Skeletal muscle tissue (tissue), 4 donors: ENCODE measurements around the gene TBL3. TPM values are rescaled to one million over a fixed set of nuclear protein-coding genes. Genes with fewer than 3 reads are reported as not detected.
"Not testable (repeated sequence)": the region's sequence is repeated elsewhere in the genome, so short reads cannot be mapped to it uniquely, and the experiment has no call there.

Source experiments
- H3K27ac ChIP-seq: one replicate; pipeline ENCODE4 v1.7.0; 2013; ENCODE audit warnings: mild to moderate bottlenecking, low read depth, low read length, inconsistent platforms
- H3K27me3 ChIP-seq, 3 donors: one replicate each; pipeline ENCODE4 v1.7.0; 2013; ENCODE audit warnings: low read length in 3 of 3; ENCODE audit not compliant: control insufficient read depth in 3 of 3, insufficient read depth in 3 of 3
- H3K36me3 ChIP-seq, 3 donors: one replicate each; pipeline ENCODE4 v1.7.0; 2013; ENCODE audit warnings: low read length in 3 of 3; ENCODE audit not compliant: control insufficient read depth in 3 of 3, insufficient read depth in 3 of 3
- H3K4me1 ChIP-seq, 3 donors: one replicate each; pipeline ENCODE4 v1.7.0; 2013; ENCODE audit warnings: low read length in 3 of 3, mild to moderate bottlenecking in 3 of 3; ENCODE audit not compliant: control insufficient read depth in 3 of 3, insufficient read depth in 3 of 3
- H3K4me3 ChIP-seq, 3 donors: one replicate each; pipeline ENCODE4 v1.7.0; 2013; ENCODE audit warnings: low read length in 3 of 3
- H3K9ac ChIP-seq, 3 donors: one replicate each; pipeline ENCODE4 v1.7.0; 2013; ENCODE audit warnings: low read length in 3 of 3, mild to moderate bottlenecking in 3 of 3, moderate library complexity in 2 of 3, low read depth in 1 of 3
- H3K9me3 ChIP-seq, 3 donors: one replicate each; pipeline ENCODE4 v1.7.0; 2013; ENCODE audit warnings: low read length in 3 of 3; ENCODE audit not compliant: control insufficient read depth in 3 of 3
- total RNA-seq: library from RNA; depleted of rRNA; stranded (reverse); fragments of >200 nt; gene quantifications from one replicate; pipeline ENCODE4 v1.2.3, GENCODE V29; 2014
- donor health status: Osteomylitis.

Gene TBL3
- total RNA-seq, 1 donor from 2014 or later: 18.8 TPM

DNA sequence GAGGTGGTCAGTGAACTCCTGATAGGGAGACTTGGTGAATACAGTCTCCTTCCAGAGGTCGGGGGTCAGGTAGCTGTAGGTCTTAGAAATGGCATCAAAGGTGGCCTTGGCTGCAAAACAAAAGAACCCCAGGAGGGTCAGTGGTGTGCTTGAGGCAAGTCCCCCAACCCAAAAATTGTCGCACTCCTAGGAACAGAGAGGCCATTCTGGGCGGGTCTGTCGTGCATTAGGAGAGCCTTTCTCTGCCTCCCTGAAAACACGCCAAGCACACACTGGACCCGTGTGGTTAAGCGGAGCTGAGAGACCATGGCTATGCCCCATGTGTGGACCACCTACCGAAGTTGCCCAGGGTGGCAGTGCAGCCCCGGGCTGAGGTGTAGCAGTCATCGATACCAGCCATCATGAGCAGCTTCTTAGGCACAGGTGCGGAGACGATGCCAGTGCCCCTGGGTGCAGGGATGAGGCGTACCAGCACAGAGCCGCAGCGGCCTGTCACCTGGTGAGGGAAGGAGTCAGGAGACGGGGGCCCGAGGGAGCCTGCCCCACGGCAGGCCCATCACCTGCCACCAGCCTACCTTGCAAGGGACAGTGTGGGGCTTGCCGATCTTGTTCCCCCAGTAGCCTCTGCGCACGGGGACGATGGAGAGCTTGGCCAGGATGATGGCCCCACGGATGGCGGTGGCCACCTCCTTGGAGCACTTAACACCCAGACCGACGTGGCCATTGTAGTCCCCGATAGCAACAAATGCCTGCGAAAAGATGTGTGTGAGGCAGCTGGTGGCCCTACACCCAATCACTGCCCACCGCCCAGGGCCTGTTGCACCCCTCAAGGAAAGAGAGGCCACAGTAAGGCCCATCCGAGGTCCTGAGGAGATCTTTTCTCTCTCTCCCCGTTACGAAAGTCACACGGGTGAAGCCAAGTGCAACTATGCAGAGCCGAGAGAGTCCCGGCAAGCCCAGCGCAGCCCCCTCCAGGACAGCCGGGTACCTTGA, 9.4 kb upstream of the TBL3 start:
- Histone ChIP-seq H3K36me3 (peaks cover 26 to 33% (median 26%) of the 10 kb centered on the region in 3 donors), H3K9ac (peak overlapping the region in 1 of 3 donors; percentile 16), H3K4me1 (peaks cover 33 to 60% (median 38%) of the 10 kb centered on the region in 3 donors)
- H3K27ac ChIP-seq, H3K4me3 ChIP-seq, H3K27me3 ChIP-seq, H3K9me3 ChIP-seq: not testable (repeated sequence)

DNA sequence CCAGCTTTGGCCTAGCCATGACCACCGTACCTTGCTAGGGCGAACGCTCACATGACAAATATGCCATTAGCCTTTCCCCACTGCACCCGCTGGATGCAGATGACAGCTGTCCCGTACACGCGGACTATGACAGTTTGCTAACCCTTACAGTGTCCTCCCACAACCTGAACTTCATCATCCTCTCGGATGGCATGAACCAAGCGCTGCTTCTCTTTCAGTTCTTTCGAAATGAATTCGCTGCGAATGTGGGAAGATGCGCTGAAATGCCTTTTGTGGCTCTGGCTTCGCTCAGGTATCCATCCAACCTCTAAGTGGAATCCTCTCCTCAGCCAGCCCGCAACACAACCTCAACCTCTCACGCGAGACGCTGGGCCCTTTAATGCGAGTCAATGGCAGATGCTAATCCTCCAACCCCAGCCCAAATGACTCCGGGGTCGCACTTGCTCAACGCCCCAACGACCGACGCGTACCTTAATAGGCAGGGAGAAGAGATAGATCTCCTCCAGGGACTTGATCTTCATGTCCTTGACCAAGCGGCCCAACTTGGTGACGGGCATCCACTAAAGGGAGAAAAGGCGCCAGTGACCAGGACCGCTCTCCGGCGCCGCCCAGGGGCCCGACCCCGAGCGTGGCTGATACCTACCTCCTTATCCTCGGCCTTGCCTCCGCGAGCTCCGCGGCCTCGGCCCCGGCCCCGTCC, 7.9 kb upstream of the TBL3 start:
- Histone ChIP-seq H3K4me3 (peak overlapping the region; percentile 70 to 90 (median 81)), H3K27ac (peak overlapping the region; percentile 98), H3K4me1 (peaks cover 33 to 56% (median 33%) of the 10 kb centered on the region in 3 donors), H3K36me3 (peaks cover 26 to 33% (median 26%) of the 10 kb centered on the region in 3 donors), H3K27me3 (no peaks in the 10 kb centered on the region), H3K9me3 (no peaks in the 10 kb centered on the region), H3K9ac (peak overlapping the region; percentile 73 to 85 (median 84))

DNA sequence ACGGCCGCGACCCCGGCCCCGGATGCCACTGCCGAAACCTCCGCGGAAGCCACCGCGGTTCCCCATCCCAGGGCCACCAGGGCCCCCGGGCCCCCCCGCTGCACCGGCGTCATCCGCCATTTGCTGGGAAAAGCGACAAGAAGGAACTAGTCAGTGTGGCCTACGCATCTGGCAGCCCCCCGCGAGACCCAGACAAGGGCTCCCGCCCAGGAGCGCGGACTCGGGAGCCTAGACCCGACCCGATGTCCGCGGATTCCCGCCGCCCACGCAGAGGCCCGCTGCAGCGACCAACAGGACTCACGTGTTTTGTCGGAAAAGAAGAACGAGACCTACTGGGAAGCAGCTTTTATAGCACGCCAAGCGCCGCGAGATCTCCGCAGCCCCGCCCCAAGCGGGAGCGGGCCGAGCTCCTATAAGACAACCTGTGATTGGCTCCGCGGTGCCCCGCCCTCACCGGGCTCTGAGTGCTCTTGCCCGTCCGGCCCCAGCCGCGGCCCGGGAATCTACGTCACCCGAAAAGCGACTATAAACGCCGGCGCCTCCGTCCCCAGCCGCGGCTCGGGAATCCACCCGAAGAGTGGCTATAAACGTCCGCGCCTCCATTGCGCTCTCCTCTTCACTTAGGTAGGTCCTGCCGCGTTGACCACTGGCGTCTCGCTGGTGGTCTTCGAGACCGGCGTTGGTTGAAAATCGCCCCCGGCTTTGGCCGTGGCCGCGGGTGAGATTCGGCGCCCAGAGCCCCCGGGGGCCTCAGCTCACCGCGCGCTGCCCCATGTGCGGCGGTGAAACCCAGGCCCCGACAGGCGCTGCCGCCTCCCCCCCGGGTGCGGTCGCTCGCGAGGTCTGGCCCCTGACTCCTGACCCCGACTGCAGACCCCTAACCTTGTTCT, 7.1 kb upstream of the TBL3 start, which contains the start of gene RPS2:
Gene RPS2, minus strand, starts transcription at position 321 of the 890 bp plus-strand sequence. Its CDS starts 201 bp downstream, at position 120.
- Histone ChIP-seq H3K9ac (peak within 1 kb of the TSS; percentile 93 to 99 (median 98)), H3K27me3 (no peaks in the 10 kb centered on the region), H3K4me1 (peaks cover 31 to 53% (median 33%) of the 10 kb centered on the region in 3 donors), H3K36me3 (peaks cover 26 to 33% (median 26%) of the 10 kb centered on the region in 3 donors), H3K4me3 (peak within 1 kb of the TSS; percentile 84 to 90 (median 85)), H3K27ac (peak within 1 kb of the TSS; percentile 98), H3K9me3 (no peaks in the 10 kb centered on the region)

DNA sequence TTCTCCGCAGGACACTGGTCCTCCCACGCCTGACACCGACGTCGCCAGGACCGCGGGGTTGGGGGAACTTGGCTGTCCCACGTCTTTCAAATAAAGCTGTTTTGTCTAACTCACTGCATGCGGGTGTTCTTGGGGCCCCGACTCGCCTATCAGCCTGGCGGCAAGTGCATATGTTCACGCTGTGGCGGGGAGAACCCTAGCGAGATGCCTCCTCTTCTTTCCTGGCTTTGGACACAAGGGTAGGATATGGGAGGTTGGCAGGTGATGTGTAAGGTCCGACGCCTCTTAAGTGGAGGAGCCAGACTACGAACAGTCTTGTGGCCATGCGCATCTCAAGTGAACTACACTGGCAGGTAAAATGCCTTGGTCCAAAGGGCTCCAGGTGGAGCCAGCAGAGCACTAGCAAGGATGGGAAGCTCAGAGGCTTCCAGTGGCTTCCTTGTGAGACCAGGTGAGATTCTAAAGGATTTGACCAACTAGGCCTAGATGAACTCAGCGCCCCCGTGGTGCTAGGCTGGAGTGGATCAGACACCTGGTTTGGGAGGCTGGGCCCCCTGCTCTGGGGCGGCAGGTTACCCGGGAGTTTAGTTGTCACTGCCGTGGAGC, 6.4 kb upstream of the TBL3 start:
- H3K27me3 ChIP-seq: no peaks in the 10 kb centered on the region
- H3K9me3 ChIP-seq: no peaks in the 10 kb centered on the region
- peak overlapping the region; percentile 93 to 99 (median 98) for H3K9ac ChIP-seq
- peak overlapping the region; percentile 84 to 90 (median 85) for H3K4me3 ChIP-seq
- H3K4me1 ChIP-seq: peaks cover 27 to 48% (median 30%) of the 10 kb centered on the region in 3 donors
- H3K27ac ChIP-seq: peak overlapping the region; percentile 98
- H3K36me3 ChIP-seq: peaks cover 26 to 33% (median 26%) of the 10 kb centered on the region in 3 donors

DNA sequence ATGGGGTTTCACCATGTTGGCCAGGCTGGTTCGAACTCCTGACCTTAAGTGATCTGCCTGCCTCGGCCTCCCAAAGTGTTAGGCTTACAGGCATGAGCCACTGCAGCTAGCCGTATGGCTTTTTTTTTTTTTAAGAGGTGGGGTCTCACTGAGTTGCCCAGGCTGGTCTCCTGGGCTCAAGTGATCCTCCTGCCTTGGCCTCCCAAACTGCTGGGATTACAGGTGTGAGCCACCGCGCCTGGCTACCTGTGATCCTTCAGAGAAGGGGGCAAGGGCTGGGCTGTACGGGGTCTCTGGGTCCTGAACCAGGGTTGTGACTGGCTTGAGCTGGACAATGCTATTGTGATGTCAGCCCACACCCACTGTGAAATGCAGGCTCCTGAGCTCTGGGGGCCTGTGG, 5.4 kb upstream of the TBL3 start, which contains the start of gene RNF151:
Gene RNF151, plus strand, starts transcription at position 397 of the 400 bp plus-strand sequence. CDS start 26 bp downstream, outside the sequence.
- Histone ChIP-seq H3K27ac (peak within 1 kb of the TSS; percentile 98), H3K36me3 (peaks cover 17 to 24% (median 19%) of the 10 kb centered on the region in 3 donors), H3K27me3 (no peaks in the 10 kb centered on the region), H3K9ac (peak within 1 kb of the TSS; percentile 93 to 99 (median 98)), H3K4me3 (peak within 1 kb of the TSS; percentile 84 to 90 (median 85)), H3K9me3 (no peaks in the 10 kb centered on the region), H3K4me1 (peaks cover 26 to 46% (median 26%) of the 10 kb centered on the region in 3 donors)

DNA sequence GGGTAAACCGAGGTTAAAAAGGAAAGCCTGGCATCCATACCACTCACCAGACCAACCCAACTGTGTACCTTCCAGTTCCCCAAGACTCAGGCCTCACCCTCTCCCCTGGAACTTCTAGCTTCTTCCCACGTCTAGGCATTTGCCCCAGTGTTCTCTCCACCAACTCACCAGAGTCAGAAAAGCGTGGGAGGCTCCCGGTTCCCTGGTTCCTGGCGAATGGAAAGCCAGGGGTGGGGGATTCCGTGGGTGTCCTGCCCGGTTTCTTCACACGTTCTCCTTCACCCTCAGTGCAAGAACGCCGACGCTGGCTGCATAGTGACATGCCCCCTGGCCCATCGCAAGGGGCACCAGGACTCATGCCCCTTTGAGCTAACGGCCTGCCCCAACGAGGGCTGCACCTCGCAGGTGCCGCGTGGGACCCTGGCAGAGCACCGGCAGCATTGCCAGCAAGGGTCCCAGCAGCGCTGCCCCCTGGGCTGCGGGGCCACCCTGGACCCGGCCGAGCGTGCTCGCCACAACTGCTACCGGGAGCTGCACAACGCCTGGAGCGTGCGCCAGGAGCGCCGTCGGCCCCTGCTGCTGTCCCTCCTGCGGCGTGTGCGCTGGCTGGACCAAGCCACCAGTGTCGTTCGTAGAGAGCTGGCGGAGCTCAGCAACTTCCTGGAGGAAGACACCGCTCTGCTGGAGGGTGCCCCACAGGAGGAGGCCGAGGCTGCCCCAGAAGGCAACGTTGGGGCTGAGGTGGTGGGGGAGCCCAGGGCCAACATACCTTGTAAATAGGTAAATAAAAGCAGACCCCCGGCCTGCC, 3.5 kb upstream of the TBL3 start:
- H3K4me3 ChIP-seq: no peak overlapping the region
- H3K36me3 ChIP-seq: peaks cover 0 to 9% (median 7%) of the 10 kb centered on the region in 3 donors
- H3K27me3 ChIP-seq: no peaks in the 10 kb centered on the region
- H3K27ac ChIP-seq: no peak overlapping the region
- H3K4me1 ChIP-seq: peaks cover 29 to 48% (median 33%) of the 10 kb centered on the region in 3 donors
- H3K9ac ChIP-seq: no peak overlapping the region
- H3K9me3 ChIP-seq: no peaks in the 10 kb centered on the region

DNA sequence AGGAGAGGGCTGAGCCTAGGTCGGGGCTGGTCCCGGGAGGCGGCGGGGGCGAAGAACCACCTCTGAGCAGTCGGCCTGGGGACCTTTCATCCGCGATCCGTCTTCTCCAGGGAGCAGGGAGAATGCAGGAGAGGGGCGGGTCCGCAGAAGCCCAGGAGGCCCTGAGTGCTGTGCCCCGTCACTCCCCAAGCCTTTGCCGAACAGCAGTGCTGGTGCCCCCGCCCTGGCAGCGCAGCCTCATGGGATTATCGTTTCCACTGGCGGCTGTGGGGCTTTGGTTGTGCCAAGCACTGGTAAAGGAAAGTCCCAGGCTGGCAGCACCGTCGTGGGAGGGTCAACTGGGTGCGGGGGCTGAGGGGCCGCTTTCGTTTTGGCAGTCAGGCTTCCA, 631 bp downstream of the TBL3 start:
- Histone ChIP-seq H3K9me3 (no peaks in the 10 kb centered on the region), H3K27ac (no peak overlapping the region), H3K36me3 (peaks cover 31 to 35% (median 34%) of the 10 kb centered on the region in 3 donors), H3K4me1 (peaks cover 14 to 26% (median 20%) of the 10 kb centered on the region in 3 donors), H3K9ac (peak overlapping the region; percentile 90 to 95 (median 91)), H3K27me3 (peaks cover 0 to 10% (median 6%) of the 10 kb centered on the region in 3 donors), H3K4me3 (peak overlapping the region; percentile 87 to 93 (median 93))

DNA sequence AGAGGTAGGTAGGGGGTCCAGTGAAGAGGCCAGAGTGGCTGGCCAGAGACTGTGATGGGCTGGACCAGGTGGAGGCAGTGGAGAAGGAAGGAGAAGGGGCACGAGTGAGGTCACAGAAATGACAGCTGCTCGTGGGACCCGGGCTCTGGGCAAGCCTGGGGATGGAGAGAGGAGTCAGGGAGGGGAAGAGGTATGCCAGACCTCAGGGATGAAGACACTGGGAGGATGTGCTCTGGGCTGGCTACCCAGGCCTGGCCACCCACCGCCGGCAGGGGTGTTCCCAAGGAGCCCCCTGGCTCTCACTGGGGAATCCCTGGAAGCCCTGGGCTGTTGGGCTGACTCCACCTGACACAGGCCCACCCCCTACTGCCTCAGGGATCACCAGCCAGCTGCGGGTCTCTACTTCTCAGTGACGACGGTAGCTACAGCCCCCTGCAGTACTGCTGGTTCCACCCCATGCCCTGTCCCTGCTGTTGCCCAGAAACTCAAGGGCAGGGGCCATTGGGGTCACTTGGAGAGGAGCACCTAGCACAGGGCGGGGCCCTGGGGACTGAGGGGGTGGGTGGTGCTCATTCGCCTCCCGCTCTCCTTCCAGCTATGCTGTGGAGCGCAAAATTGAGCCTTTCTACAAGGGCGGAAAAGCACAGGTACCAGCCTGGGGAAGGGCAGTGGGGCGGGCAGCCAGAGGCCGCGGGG, 1.8 kb downstream of the TBL3 start:
- Histone ChIP-seq H3K27ac (no peak overlapping the region), H3K9ac (no peak overlapping the region), H3K9me3 (no peaks in the 10 kb centered on the region), H3K27me3 (peaks cover 0 to 13% (median 6%) of the 10 kb centered on the region in 3 donors), H3K4me3 (no peak overlapping the region), H3K4me1 (peaks cover 14 to 26% (median 20%) of the 10 kb centered on the region in 3 donors), H3K36me3 (peaks cover 39 to 44% (median 43%) of the 10 kb centered on the region in 3 donors)
